ENCODE data around the gene ELAC1.

Gene ELAC1

DNA sequence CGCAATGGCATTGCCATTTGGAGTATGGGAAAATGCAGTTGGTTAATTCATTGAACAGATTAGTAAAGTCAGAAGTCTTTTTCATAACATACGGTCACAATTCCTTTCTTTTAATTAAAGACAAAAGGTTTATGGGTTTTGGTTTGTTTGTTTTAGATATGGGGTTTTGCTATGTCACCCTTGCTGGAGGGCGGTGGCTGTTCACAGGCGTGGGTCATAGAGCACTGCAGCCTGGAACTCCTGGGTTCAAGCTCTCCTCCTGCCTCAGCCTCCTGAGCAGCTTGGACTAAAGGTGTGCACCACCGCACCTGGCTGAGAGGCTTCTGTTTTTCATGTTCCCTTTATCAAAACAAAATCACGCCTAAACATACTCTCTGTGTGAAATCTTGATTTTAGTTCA, 18.7 kb upstream of the ELAC1 start:
- H3K4me3 ChIP-seq (ENCODE audit: low read length), result no peak overlapping the region
- H3K9me2 ChIP-seq (replicated peaks; ENCODE audit: insufficient read depth, low read length), result no peaks in the 10 kb centered on the region
- TF ChIP-seq EZH2 (optimal IDR thresholded peaks at IDR 0.05; ENCODE audit: low read depth, low read length) (no peak), EZH2phosphoT487 (IDR thresholded peaks at IDR 0.05; ENCODE audit: low read length) (no peak)
- TF ChIP-seq, protein P1, sequence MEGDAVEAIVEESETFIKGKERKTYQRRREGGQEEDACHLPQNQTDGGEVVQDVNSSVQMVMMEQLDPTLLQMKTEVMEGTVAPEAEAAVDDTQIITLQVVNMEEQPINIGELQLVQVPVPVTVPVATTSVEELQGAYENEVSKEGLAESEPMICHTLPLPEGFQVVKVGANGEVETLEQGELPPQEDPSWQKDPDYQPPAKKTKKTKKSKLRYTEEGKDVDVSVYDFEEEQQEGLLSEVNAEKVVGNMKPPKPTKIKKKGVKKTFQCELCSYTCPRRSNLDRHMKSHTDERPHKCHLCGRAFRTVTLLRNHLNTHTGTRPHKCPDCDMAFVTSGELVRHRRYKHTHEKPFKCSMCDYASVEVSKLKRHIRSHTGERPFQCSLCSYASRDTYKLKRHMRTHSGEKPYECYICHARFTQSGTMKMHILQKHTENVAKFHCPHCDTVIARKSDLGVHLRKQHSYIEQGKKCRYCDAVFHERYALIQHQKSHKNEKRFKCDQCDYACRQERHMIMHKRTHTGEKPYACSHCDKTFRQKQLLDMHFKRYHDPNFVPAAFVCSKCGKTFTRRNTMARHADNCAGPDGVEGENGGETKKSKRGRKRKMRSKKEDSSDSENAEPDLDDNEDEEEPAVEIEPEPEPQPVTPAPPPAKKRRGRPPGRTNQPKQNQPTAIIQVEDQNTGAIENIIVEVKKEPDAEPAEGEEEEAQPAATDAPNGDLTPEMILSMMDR (IDR thresholded peaks at IDR 0.05; ENCODE audit: low read length), result no peak
- no peak overlapping the region for H3K27ac ChIP-seq (ENCODE audit: low read length)
- no peaks in the 10 kb centered on the region for H3K27me3 ChIP-seq (replicated peaks; ENCODE audit: insufficient read depth, low read length)
- no peaks in the 10 kb centered on the region for H3K4me1 ChIP-seq (ENCODE audit: low read length)
- no peaks in the 10 kb centered on the region for H3F3A ChIP-seq (ENCODE audit: insufficient read depth, low read length)
- H3K79me2 ChIP-seq (ENCODE audit: low read length), result no peaks in the 10 kb centered on the region
- no peak for DNase-seq
- H2AFZ ChIP-seq (ENCODE audit: low read length), result no peak overlapping the region
- no peak overlapping the region for H3K9ac ChIP-seq (ENCODE audit: low read length)
- H4K20me1 ChIP-seq (ENCODE audit: insufficient read depth, low read length), result no peaks in the 10 kb centered on the region
- no peaks in the 10 kb centered on the region for H3K9me3 ChIP-seq (replicated peaks; ENCODE audit: insufficient read depth, low read length)
- H3K36me3 ChIP-seq (replicated peaks; ENCODE audit: insufficient read depth, low read length), result no peaks in the 10 kb centered on the region
- H3K4me2 ChIP-seq (ENCODE audit: low read depth, low read length), result no peak overlapping the region

DNA sequence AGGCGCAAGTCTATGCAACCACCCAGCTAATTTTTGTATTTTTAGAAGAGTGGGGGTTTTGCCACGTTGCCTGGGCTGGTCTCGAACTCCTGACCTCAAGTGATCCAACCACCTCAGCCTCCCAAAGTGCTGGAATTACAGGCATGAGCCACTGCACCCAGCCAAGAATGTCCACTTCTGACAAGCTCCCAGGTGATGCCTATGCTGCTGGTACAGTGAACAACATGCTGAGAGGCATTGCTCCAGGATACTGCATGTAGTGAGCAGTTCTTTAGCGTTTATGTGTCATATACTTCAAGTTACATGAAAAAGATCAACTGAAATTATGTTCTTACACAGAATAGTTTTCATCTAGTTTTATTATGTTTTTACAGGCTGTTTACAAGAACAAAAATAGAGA, 17.2 kb upstream of the ELAC1 start:
- no peaks in the 10 kb centered on the region for H3K79me2 ChIP-seq (ENCODE audit: low read length)
- H2AFZ ChIP-seq (ENCODE audit: low read length), result no peak overlapping the region
- no peaks in the 10 kb centered on the region for H3K27me3 ChIP-seq (replicated peaks; ENCODE audit: insufficient read depth, low read length)
- H3K27ac ChIP-seq (ENCODE audit: low read length), result no peak overlapping the region
- H4K20me1 ChIP-seq (ENCODE audit: insufficient read depth, low read length), result no peaks in the 10 kb centered on the region
- no peak for DNase-seq
- H3K4me3 ChIP-seq (ENCODE audit: low read length), result no peak overlapping the region
- no peak overlapping the region for H3K9ac ChIP-seq (ENCODE audit: low read length)
- no peaks in the 10 kb centered on the region for H3F3A ChIP-seq (ENCODE audit: insufficient read depth, low read length)
- no peaks in the 10 kb centered on the region for H3K9me2 ChIP-seq (replicated peaks; ENCODE audit: insufficient read depth, low read length)
- TF ChIP-seq, protein P1 (IDR thresholded peaks at IDR 0.05; ENCODE audit: low read length), result no peak
- TF ChIP-seq EZH2phosphoT487 (IDR thresholded peaks at IDR 0.05; ENCODE audit: low read length) (no peak), EZH2 (optimal IDR thresholded peaks at IDR 0.05; ENCODE audit: low read depth, low read length) (no peak)
- H3K36me3 ChIP-seq (replicated peaks; ENCODE audit: insufficient read depth, low read length), result no peaks in the 10 kb centered on the region
- H3K4me1 ChIP-seq (ENCODE audit: low read length), result no peaks in the 10 kb centered on the region
- no peak overlapping the region for H3K4me2 ChIP-seq (ENCODE audit: low read depth, low read length)
- no peaks in the 10 kb centered on the region for H3K9me3 ChIP-seq (replicated peaks; ENCODE audit: insufficient read depth, low read length)

DNA sequence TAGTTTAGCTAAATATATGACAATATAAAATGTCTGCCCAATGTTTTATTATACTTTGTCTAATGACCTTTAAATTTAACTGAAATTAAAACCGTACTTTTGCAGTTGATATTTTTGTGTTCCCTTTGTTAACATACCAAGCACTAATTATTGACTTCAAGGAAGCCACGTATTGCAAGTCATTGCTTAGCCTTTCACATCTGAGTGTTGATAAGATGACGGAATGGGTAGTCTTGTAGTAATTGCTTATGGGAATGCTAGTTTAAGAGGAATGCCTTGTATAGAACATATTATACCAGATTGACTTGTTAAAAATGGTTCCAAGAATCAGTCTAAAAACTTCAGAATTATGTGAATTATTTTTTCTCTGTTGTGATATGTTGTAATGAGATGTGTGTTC, 14.0 kb upstream of the ELAC1 start:
- Histone ChIP-seq H3K9ac (ENCODE audit: low read length) (no peak overlapping the region), H3F3A (ENCODE audit: insufficient read depth, low read length) (no peaks in the 10 kb centered on the region), H3K9me2 (replicated peaks; ENCODE audit: insufficient read depth, low read length) (no peaks in the 10 kb centered on the region), H3K4me2 (ENCODE audit: low read depth, low read length) (no peak overlapping the region), H3K27me3 (replicated peaks; ENCODE audit: insufficient read depth, low read length) (no peaks in the 10 kb centered on the region), H4K20me1 (ENCODE audit: insufficient read depth, low read length) (no peaks in the 10 kb centered on the region), H3K9me3 (replicated peaks; ENCODE audit: insufficient read depth, low read length) (no peaks in the 10 kb centered on the region), H3K4me3 (ENCODE audit: low read length) (no peak overlapping the region), H3K36me3 (replicated peaks; ENCODE audit: insufficient read depth, low read length) (no peaks in the 10 kb centered on the region), H2AFZ (ENCODE audit: low read length) (no peak overlapping the region), H3K4me1 (ENCODE audit: low read length) (no peaks in the 10 kb centered on the region), H3K27ac (ENCODE audit: low read length) (no peak overlapping the region), H3K79me2 (ENCODE audit: low read length) (no peaks in the 10 kb centered on the region)
- no peak for DNase-seq
- TF ChIP-seq EZH2 (optimal IDR thresholded peaks at IDR 0.05; ENCODE audit: low read depth, low read length) (no peak), EZH2phosphoT487 (IDR thresholded peaks at IDR 0.05; ENCODE audit: low read length) (no peak)
- TF ChIP-seq, protein P1 (IDR thresholded peaks at IDR 0.05; ENCODE audit: low read length), result no peak

Measured in MM.1S (cell line).